ENCODE data around the gene FOXO3.

Gene FOXO3

GRCh38 chr6:108733706-108734265 is 173.1 kb downstream of the FOXO3 start:
- no peak for DNase-seq (ENCODE audit: low spot score)

More at GRCh38 chr6:108733706-108734265, 173.1 kb downstream of the FOXO3 start:
- no peak for TF ChIP-seq CTCF (IDR thresholded peaks at IDR 0.05; ENCODE audit: extremely low read depth, missing control alignments)

Data from GM20000 (cell line).